T-helper 9 cell (primary cell): ENCODE results near the gene POMP.

Experiments used
- DNase-seq: peaks from one replicate; pipeline ENCODE4 v3.0.0-alpha.2; 2020
- total RNA-seq, 2 donors: gene quantifications; one replicate each; lab custom pipeline; 2026; lab: John Stamatoyannopoulos, UW

The POMP gene
- 47.8 to 56.4 reads per million in 2 donors for total RNA-seq

GRCh38 chr13:28658796-28659620 is at the start of gene POMP:
Gene POMP, plus strand, starts transcription at chr13:28659130. Its CDS starts 55 bp downstream, at chr13:28659185.
- peak; percentile 89 for DNase-seq

DNA sequence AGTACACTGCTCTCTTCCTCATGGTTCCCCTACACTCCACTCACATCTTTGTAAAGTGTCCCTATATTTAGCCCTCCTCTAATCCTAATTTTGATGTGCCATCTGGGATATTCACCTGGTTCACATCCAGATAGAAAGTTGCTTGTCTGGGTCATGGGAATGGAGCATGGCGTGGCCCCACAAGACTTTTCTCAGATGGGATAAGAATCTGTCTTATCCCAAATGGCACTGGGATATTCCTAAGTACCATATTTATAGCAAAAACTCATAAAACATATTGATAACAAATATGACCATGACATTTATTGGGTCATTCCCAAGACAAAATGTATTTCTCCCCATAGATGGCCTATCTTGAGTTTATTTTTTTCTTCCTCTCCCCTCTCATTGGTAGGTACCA is 49.5 kb upstream of the POMP start:
- DNase-seq = no peak

DNA sequence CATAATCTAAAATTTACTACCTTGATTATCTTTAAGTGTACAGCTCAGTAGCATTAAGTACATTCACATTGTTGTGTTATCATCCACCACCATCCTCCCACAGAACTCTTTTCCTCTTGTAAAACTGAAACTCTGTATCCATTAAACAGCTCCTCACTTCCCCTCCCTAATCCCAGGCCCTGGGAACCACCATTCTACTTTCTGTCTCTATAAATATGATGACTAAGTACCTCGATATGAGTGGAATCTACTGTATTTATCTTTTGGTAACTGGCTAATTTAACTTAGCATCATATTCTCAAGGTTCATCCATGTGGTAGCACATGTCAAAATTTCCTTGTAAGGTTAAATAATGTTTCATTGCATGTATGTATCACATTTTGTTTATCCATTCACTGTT is 49.0 kb upstream of the POMP start:
- DNase-seq = no peak

- DNase-seq = no peak
Measured at GRCh38 chr13:28610996-28611395, 47.9 kb upstream of the POMP start.

- DNase-seq = no peak
Measured at GRCh38 chr13:28611654-28612131, 47.2 kb upstream of the POMP start.

- DNase-seq = no peak
Measured at GRCh38 chr13:28613562-28613961, 45.4 kb upstream of the POMP start.

- no peak for DNase-seq
Measured at GRCh38 chr13:28615916-28616446, 42.9 kb upstream of the POMP start.

GRCh38 chr13:28618230-28618994 is 40.5 kb upstream of the POMP start:
- DNase-seq = no peak

DNA sequence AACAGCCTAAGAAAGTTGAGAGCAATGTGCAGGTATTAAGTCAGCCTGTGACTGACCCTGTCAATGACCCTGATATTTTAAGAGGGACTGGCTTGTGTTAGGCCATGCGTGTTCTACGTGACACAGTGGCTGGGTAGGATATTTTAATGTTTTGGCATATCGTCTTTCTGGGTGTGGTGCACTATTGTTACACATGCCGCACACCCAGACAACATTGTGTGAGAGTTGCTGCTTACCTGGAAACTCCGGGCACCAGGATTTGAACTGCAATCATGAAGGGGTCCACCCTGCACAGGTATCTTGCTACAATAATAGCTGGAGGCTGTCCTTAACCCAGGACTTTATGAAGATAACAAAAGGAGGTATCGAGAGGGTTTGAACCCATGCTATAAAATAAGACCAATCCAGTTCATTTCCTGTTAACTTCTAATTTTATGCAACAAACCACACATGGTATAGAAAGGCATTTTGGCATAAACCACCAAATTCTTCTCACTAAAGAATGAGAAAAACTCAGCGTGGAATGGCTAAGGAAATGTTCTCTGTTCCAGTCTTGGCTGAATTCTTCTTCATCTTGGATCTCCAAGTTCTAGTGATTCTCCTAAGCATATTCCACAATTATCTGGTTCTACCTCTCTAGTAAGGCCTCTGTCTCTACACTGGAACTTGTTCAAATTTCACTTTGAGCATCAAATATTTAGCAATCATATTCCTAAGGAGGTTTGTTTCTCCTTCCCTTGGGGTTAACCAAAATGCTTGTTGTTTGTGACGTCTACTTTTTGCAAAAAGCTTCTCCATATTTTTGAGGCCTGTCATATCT is 38.7 kb upstream of the POMP start:
- DNase-seq = no peak

DNA sequence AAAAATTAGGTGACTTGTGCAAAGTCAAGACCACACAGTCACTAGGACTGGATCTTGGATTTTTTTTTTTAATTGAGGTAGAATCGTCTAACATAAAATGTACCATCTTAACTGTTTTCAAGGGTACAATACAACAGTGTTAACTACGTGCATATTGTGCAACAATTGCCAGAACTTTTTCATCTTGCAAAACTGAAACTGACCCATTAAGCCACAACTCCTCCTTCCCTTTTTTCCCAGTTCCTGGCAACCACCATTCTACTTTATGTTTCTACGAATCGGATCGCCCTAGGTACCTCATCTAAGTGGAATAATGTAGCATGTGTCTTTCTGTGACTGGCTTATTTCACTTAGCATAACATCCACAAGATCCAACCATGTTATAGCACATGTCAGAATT is 37.5 kb upstream of the POMP start:
- no peak for DNase-seq

DNA sequence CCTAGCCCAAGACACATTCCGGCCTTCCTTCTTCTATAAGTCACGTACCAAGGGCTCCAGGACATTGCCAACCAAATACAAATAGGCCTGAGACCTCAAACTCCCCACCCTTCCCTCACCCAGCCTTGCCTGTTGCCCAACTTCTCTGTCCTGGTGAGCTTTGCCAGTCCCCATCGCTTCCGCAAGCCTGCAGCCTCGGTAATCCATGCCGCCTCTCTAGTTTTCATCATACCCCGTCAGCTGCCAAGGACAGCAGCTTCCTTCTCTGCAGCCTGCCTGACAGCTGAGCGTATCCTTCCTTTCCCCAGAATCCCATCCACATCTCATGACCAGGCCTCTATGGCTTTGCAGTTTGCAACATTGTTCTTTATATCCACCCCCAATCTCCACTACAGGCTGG is 36.6 kb upstream of the POMP start:
- DNase-seq = no peak

DNA sequence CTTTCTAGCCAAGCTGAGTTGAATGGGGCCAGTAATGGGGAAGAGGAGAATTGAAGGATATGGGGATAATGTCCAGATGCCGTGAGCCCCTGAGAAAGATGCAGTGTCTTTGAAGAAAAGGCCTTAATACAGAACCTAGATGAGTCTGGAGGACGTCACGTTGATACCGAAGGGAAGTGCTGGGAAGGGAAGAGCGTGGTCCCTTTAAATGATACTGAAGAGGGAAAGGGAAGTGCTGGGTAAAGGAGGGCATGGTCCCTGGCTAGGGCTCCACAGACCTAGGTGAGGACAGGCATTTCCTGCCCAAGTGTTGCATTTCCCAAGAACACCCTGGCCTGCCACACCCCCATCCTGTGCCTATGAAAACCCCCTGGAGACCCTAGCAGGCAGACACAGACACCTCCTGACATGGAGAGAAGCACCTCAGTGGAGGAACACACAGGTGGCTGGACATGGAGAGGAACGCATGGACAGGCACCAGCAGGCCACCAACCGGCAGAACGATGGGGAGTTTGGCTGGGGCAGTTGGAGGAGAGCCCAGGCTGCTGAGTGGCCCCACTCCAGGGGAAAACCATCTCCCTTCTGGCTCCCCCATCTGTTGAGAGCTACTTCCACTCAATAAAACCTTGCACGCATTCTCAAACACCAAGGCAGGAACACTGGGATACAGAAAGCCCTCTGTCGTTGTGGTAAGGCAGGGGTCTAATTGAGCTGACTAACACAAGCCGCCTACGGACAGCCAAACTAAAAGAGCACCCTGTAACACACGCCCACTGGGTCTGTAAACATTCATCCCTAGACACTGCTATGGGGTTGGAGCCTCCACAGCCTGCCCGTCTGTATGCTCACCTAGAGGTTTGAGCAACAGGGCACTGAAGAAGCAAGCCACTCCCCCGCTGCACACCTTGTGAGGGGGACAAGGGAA is 34.9 kb upstream of the POMP start:
- no peak for DNase-seq

- no peak for DNase-seq
Measured at GRCh38 chr13:28624707-28625432, 34.1 kb upstream of the POMP start.

DNA sequence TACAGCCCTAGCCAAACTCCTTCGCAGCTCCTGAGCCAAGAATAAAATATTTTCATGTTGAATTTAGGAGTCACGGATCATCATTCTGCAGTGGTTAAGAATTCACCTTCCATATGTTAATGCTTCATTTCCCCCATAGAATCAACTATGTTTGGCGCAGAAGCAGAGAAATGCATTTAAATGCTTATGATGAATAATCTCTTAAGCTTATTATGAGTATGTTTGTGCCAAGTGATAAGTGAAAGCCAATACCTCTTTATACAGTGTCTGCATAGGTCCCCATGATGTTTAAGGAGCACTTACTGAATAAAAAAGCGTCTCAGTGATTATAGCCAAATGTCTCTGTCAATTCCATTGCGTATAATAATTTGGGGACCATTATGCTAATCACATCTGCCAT is 32.7 kb upstream of the POMP start:
- DNase-seq = no peak

- no peak for DNase-seq
Measured at GRCh38 chr13:28628241-28628640, 30.7 kb upstream of the POMP start.

DNA sequence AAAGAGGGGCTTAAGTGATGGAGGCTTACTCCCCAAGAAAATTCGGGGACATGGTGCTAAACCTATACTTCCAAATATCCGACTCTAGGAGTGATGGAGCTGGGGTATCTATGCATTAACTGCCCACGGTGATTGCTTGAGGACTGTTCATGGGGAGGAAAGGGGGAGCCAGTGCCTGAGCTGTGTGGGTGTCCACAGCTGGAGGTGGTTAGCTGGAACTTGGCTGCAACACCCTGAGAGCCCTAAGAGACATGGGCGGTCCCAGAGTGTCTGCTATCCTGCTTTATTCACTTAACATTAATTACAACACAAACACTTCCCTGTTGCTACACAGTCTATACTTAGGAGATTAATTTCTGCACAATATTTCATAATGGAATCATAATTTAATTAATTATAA is 28.1 kb upstream of the POMP start:
- DNase-seq = no peak

GRCh38 chr13:28631801-28632200 is 27.1 kb upstream of the POMP start:
- no peak for DNase-seq

DNA sequence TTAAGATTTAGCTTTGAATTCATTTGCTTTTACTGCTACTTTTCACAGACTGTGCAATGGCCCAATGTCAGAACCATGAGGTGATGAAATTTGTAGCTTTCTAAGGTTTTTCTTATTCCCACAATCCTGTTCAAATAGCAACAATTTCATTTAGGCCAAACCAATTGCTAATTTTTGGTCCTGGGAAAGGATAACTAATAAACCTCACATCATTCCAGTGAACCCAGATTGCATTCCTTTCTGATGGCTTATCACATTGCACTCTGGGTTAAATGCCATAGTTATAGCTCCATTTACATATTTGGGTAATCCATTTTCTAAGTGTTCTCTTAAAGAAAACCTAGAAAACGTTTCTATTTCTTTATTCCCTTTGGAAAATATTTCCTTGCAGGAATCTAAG is 22.9 kb upstream of the POMP start:
- no peak for DNase-seq

DNA sequence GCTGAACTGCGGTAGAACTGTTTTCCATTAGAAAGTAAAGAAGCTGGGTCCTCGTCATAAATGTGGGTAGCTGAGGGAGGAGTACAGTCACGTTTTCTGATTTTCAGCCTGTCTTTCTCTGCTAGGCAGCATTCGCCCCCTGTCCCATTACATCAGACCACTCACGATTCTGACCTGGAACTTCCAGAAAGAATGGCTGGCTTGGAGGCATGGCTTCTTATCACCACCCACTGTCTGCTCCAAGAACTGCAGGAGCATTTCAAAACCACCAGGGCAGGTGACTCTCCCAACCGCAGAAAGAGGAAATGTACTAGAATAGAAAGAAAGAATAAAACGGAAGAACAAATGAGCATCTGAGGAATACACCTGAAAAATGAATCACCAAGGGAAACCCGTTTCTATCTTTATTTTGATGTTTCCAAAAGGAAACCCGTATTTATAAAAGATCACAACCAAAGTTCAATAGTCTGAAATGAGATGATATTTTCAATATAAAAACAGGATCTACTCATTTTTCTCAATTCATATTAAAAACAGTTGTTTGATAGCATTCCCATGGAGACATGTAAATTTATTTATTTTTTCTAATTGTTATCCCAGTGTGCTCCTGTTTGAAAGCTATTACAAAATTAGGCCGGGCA is 22.1 kb upstream of the POMP start:
- DNase-seq = peak; percentile 16

- no peak for DNase-seq
Measured at GRCh38 chr13:28637714-28638355, 21.1 kb upstream of the POMP start.
